Keratinocyte (primary cell): ENCODE measurements around the gene ARHGEF16. TPM values are rescaled to one million over a fixed set of nuclear protein-coding genes. Genes with fewer than 3 reads are reported as not detected.

Experiments
- DNase-seq: peaks from one replicate; pipeline ENCODE4 v3.0.0-alpha.2; 2011; ENCODE audit warnings: low read depth, missing footprints, low spot score
- FAIRE-seq: peaks from 2 replicates; lab custom pipeline; 2011; peaks lifted over from hg19 to GRCh38; lab: Jason Lieb, UNC
- H2AFZ ChIP-seq: 2 replicates; pipeline ENCODE4 v1.6.0; 2012; ENCODE audit warnings: low read length, control low read depth, inconsistent platforms; ENCODE audit not compliant: control insufficient read depth
- H3K27ac ChIP-seq: 2 replicates; pipeline ENCODE4 v1.5.1; 2011; ENCODE audit warnings: low read length; ENCODE audit not compliant: control insufficient read depth, insufficient read depth
- H3K27me3 ChIP-seq: 3 replicates; pipeline ENCODE4 v1.6.0; 2011; ENCODE audit warnings: low read length; ENCODE audit not compliant: control insufficient read depth, insufficient read depth; ENCODE audit errors: extremely low read depth
- H3K36me3 ChIP-seq, 2 experiments: 2 replicates in 1 of 2; 3 replicates in 1 of 2; pipeline ENCODE4 v1.5.1; 2011; ENCODE audit warnings: low read length in 2 of 2, mild to moderate bottlenecking in 1 of 2; ENCODE audit not compliant: control insufficient read depth in 2 of 2, insufficient read depth in 2 of 2; ENCODE audit errors: extremely low read depth in 1 of 2
- H3K4me1 ChIP-seq: 3 replicates; pipeline ENCODE4 v1.5.1; 2011; ENCODE audit warnings: low read length; ENCODE audit not compliant: control insufficient read depth, insufficient read depth; ENCODE audit errors: extremely low read depth
- H3K4me2 ChIP-seq: 3 replicates; pipeline ENCODE4 v1.6.0; 2011; ENCODE audit warnings: low read depth, low read length; ENCODE audit not compliant: control insufficient read depth, insufficient read depth; ENCODE audit errors: extremely low read depth
- H3K4me3 ChIP-seq, 3 experiments: fragments of 200-600 bp in 1 of 3; sonication (generic) in 1 of 3; 2 replicates in 2 of 3; 3 replicates in 1 of 3; pipeline ENCODE4 v1.5.1; 2011 to 2016; ENCODE audit warnings: low read length in 3 of 3, mild to moderate bottlenecking in 3 of 3, control low read depth in 2 of 3, inconsistent platforms in 1 of 3, low read depth in 1 of 3, mixed read lengths in 1 of 3, mixed run types in 1 of 3, moderate library complexity in 1 of 3; ENCODE audit not compliant: control insufficient read depth in 2 of 3, insufficient read depth in 2 of 3; ENCODE audit errors: extremely low read depth in 1 of 3
- H3K79me2 ChIP-seq: 2 replicates; pipeline ENCODE4 v1.6.0; 2012; ENCODE audit warnings: low read length; ENCODE audit not compliant: control insufficient read depth, insufficient read depth
- H3K9ac ChIP-seq: 3 replicates; pipeline ENCODE4 v1.6.0; 2011; ENCODE audit warnings: low read length; ENCODE audit not compliant: control insufficient read depth, insufficient read depth; ENCODE audit errors: extremely low read depth
- H3K9me1 ChIP-seq: 3 replicates; pipeline ENCODE4 v1.6.0; 2011; ENCODE audit warnings: low read length; ENCODE audit not compliant: control insufficient read depth, insufficient read depth; ENCODE audit errors: extremely low read depth
- H3K9me3 ChIP-seq: 2 replicates; pipeline ENCODE4 v1.5.1; 2012; ENCODE audit warnings: low read depth, low read length; ENCODE audit not compliant: control insufficient read depth
- H4K20me1 ChIP-seq: 3 replicates; pipeline ENCODE4 v1.6.0; 2011; ENCODE audit warnings: low read length; ENCODE audit not compliant: control insufficient read depth, insufficient read depth; ENCODE audit errors: extremely low read depth
- EZH2 ChIP-seq: IDR thresholded peaks from one replicate; pipeline ENCODE4 v1.6.1; 2012; ENCODE audit warnings: inconsistent platforms, mild to moderate bottlenecking, low read length, moderate library complexity
- dilution Hi-C: fragments of 300-500 bp; cut with MboI; formaldehyde crosslinking; loops from one replicate; pipeline ENCODE4 v1.7.0; 2020; ENCODE audit warnings: low sequenced_read_pairs; ENCODE audit not compliant: extremely low pct_ligation_motif_present
- polyA plus RNA-seq, 5 experiments: library from polyadenylated mRNA; depleted of rRNA in 3 of 5; stranded (reverse) in 3 of 5; stranded (forward) in 1 of 5; unstranded in 1 of 5; fragments of >200 nt; gene quantifications; 1 replicate in 1 of 5; 2 replicates in 3 of 5; 3 replicates in 1 of 5; pipeline versions ENCODE4 v1.2.1 to v1.2.3, GENCODE V29; 2011 to 2012; ENCODE audit warnings: missing spikeins in 2 of 5, low read depth in 1 of 5, low replicate concordance in 1 of 5
- TF ChIP-seq, protein P1 (sequence below), 3 experiments: IDR thresholded peaks in 1 of 3; conservative IDR thresholded peaks in 1 of 3; optimal IDR thresholded peaks in 1 of 3; 2 replicates in 2 of 3; 3 replicates in 1 of 3; pipeline versions ENCODE3 to v1.5.1; 2011; ENCODE audit warnings: low read length in 3 of 3, mild to moderate bottlenecking in 3 of 3, moderate library complexity in 2 of 3, control low read depth in 1 of 3, inconsistent platforms in 1 of 3; ENCODE audit not compliant: insufficient read depth in 2 of 3; ENCODE audit errors: extremely low read depth in 1 of 3

The ARHGEF16 gene
- polyA plus RNA-seq, 1 donor (not counting 4 experiments of a cell fraction or from before 2014, with no cell fraction given): 6.2 TPM

DNA sequence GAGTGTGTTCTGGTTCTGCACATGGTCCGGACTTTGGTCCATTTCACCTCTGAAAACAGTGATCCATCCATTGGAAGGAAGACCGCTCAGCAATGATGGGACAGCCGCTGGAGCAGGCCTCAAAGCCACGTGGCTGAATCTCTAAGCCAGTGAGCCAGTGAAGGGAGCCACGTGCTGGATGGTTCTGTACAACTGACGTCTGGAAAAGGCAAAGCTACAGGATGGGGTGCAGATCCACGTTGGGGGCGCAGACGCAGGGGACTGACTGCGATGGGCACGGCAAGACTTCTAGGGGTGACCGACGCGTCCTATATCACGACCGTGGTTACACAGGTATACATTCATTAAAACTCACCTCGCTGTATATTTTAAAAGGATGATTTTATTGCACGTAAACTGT, 10.2 kb upstream of the ARHGEF16 start:
- no peaks in the 10 kb centered on the region for H3K36me3 ChIP-seq
- H4K20me1 ChIP-seq: no peaks in the 10 kb centered on the region
- no peaks in the 10 kb centered on the region for H3K9me3 ChIP-seq
- no peak overlapping the region for H3K4me3 ChIP-seq
- no peak overlapping the region for H3K9ac ChIP-seq
- H3K9me1 ChIP-seq: no peaks in the 10 kb centered on the region
- DNase-seq (no peak), FAIRE-seq (no peak)
- no peak overlapping the region for H2AFZ ChIP-seq
- H3K79me2 ChIP-seq: no peaks in the 10 kb centered on the region
- TF ChIP-seq EZH2: no peak
- TF ChIP-seq, protein P1, sequence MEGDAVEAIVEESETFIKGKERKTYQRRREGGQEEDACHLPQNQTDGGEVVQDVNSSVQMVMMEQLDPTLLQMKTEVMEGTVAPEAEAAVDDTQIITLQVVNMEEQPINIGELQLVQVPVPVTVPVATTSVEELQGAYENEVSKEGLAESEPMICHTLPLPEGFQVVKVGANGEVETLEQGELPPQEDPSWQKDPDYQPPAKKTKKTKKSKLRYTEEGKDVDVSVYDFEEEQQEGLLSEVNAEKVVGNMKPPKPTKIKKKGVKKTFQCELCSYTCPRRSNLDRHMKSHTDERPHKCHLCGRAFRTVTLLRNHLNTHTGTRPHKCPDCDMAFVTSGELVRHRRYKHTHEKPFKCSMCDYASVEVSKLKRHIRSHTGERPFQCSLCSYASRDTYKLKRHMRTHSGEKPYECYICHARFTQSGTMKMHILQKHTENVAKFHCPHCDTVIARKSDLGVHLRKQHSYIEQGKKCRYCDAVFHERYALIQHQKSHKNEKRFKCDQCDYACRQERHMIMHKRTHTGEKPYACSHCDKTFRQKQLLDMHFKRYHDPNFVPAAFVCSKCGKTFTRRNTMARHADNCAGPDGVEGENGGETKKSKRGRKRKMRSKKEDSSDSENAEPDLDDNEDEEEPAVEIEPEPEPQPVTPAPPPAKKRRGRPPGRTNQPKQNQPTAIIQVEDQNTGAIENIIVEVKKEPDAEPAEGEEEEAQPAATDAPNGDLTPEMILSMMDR (optimal IDR thresholded peaks at IDR 0.05 in 1 of 3, IDR thresholded peaks at IDR 0.05 in 1 of 3, conservative IDR thresholded peaks at IDR 0.05 in 1 of 3; ENCODE audit: extremely low read depth in 1 of 3, insufficient read depth in 2 of 3, low read length in 3 of 3): no peak
- no peak overlapping the region for H3K27ac ChIP-seq
- no peak overlapping the region for H3K4me2 ChIP-seq
- dilution Hi-C loops: no loop called here
- H3K27me3 ChIP-seq: no peaks in the 10 kb centered on the region
- no peaks in the 10 kb centered on the region for H3K4me1 ChIP-seq

DNA sequence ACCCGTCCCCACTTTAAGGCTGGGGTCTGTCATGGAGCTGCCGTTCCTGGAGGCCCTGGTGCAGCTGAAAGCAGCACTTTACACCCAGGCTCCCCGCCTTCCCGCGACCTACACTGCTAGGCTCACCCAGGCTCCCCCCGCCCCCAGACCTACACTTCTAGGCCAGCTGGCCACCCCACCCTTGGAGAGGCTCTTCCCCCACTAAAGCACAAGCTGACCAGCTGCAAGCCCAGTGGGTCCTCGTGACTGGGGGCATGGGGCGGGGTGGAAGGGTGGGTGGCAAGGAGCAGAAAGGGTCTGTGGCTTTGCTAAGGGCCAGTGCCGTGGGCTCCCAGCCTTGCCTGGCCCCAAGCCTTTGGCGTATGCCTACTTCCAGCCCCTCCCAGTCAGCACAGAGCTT, 9.7 kb upstream of the ARHGEF16 start:
- dilution Hi-C loops: no loop called here
- TF ChIP-seq EZH2: no peak
- TF ChIP-seq, protein P1 (optimal IDR thresholded peaks at IDR 0.05 in 1 of 3, IDR thresholded peaks at IDR 0.05 in 1 of 3, conservative IDR thresholded peaks at IDR 0.05 in 1 of 3; ENCODE audit: extremely low read depth in 1 of 3, insufficient read depth in 2 of 3, low read length in 3 of 3): no peak
- H3K4me3 ChIP-seq: no peak overlapping the region
- H3K9me3 ChIP-seq: no peaks in the 10 kb centered on the region
- FAIRE-seq: no peak
- H3K9me1 ChIP-seq: no peaks in the 10 kb centered on the region
- H4K20me1 ChIP-seq: no peaks in the 10 kb centered on the region
- H3K27me3 ChIP-seq: no peaks in the 10 kb centered on the region
- H2AFZ ChIP-seq: no peak overlapping the region
- no peaks in the 10 kb centered on the region for H3K36me3 ChIP-seq
- no peak for DNase-seq
- H3K27ac ChIP-seq: no peak overlapping the region
- no peak overlapping the region for H3K9ac ChIP-seq
- no peaks in the 10 kb centered on the region for H3K79me2 ChIP-seq
- no peaks in the 10 kb centered on the region for H3K4me1 ChIP-seq
- no peak overlapping the region for H3K4me2 ChIP-seq
